Naive thymus-derived CD8-positive, alpha-beta T cell (primary cell): ENCODE data around the gene RRBP1. TPM values are rescaled to one million over a fixed set of nuclear protein-coding genes. Genes with fewer than 3 reads are reported as not detected.

ENCODE experiments used
- ATAC-seq, 2 donors: fragments of 150-1000 bp; cut with Tn5 transposase in 1 of 2; sonication (Bioruptor Pico), chemical (Tn5 transposase) in 1 of 2; 1 replicate in 1 of 2; 2 replicates in 1 of 2; pipeline ENCODE4 v1.10.0; 2021; ENCODE audit warnings: mild to moderate bottlenecking in 2 of 2, moderate library complexity in 2 of 2
- POLR2A ChIA-PET: fragments of 350-600 bp; sonication (Branson Sonifier 250); formaldehyde crosslinking; loops from one replicate; lab custom pipeline; 2021; ENCODE audit warnings: antibody characterized with exemption; lab: Charles Lee
- DNase-seq, 10 donors: peaks; one replicate each; pipeline versions ENCODE4 v3.0.0 to v3.0.0-alpha.2; 2020 to 2022
- H3K27ac Mint-ChIP-seq, 10 donors: one replicate each; pipeline ENCODE4 v1.8.0; 2020 to 2022; ENCODE audit warnings: mild to moderate bottlenecking in 10 of 10, mixed read lengths in 10 of 10, moderate library complexity in 4 of 10, inconsistent platforms in 1 of 10
- H3K27me3 Mint-ChIP-seq, 5 donors: one replicate each; pipeline ENCODE4 v1.8.0; 2021 to 2022; ENCODE audit warnings: mixed read lengths in 5 of 5
- H3K36me3 Mint-ChIP-seq, 3 donors: one replicate each; pipeline ENCODE4 v1.8.0; 2020 to 2022; ENCODE audit warnings: mixed read lengths in 3 of 3, mild to moderate bottlenecking in 2 of 3, inconsistent platforms in 1 of 3
- H3K4me1 Mint-ChIP-seq, 4 donors: one replicate each; pipeline ENCODE4 v1.8.0; 2021 to 2022; ENCODE audit warnings: mixed read lengths in 4 of 4
- H3K4me3 Mint-ChIP-seq, 10 donors: one replicate each; pipeline ENCODE4 v1.8.0; 2020 to 2022; ENCODE audit warnings: mild to moderate bottlenecking in 10 of 10, mixed read lengths in 10 of 10, moderate library complexity in 6 of 10, inconsistent platforms in 1 of 10
- H3K9me3 Mint-ChIP-seq, 9 donors: one replicate each; pipeline ENCODE4 v1.8.0; 2020 to 2022; ENCODE audit warnings: mixed read lengths in 9 of 9, mild to moderate bottlenecking in 3 of 9, inconsistent platforms in 1 of 9, moderate library complexity in 1 of 9
- polyA plus RNA-seq, 3 donors: library from polyadenylated mRNA; unstranded; fragments of 300-500 nt; fragmentation: Illumina TruSeq; gene quantifications; one replicate each; pipeline ENCODE4 v1.2.3, GENCODE V29; 2021
- total RNA-seq, 8 experiments: library from RNA in 2 of 8; stranded (reverse) in 2 of 8; gene quantifications; one replicate each; pipeline ENCODE4 v1.2.3 and lab custom pipeline; 2021 to 2026

Gene RRBP1
- total and polyA plus RNA-seq, 5 experiments from 2014 or later = 1.7 to 22.4 (median 8.9) TPM

DNA sequence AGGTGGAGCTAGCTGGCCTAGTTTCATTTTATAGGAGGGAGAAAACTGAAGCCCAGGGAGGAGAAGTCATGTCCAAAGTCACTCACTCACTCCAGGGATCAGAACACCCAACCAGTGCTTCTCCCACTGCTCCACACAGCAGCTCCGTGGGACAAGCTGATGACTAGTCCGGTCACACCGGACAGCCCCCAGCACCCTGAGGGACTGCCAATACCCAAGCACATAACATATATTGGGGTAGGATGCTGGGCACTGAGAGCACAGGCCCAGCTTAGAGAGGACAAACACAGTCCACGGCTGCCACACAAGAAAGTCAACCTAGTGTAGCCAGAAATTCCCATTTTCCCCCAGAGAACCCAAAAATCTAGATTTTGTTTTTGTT lies 5.7 kb downstream of the RRBP1 start:
- Mint-ChIP-seq H3K27me3 (no peaks in the 10 kb centered on the region), H3K27ac (peak overlapping the region in 2 of 10 donors; percentile 60 to 76), H3K9me3 (no peaks in the 10 kb centered on the region), H3K4me3 (no peak overlapping the region), H3K4me1 (peaks cover 13 to 44% (median 19%) of the 10 kb centered on the region in 4 donors), H3K36me3 (peaks cover 0 to 17% (median 0%) of the 10 kb centered on the region in 3 donors)
- POLR2A ChIA-PET = interaction anchor here (0.6 kb wide), 1 partner anchor 308 kb away, joined by 5 read pairs; no protein-coding TSS in a partner anchor
- no peak for ATAC-seq
- DNase-seq = no peak

DNA sequence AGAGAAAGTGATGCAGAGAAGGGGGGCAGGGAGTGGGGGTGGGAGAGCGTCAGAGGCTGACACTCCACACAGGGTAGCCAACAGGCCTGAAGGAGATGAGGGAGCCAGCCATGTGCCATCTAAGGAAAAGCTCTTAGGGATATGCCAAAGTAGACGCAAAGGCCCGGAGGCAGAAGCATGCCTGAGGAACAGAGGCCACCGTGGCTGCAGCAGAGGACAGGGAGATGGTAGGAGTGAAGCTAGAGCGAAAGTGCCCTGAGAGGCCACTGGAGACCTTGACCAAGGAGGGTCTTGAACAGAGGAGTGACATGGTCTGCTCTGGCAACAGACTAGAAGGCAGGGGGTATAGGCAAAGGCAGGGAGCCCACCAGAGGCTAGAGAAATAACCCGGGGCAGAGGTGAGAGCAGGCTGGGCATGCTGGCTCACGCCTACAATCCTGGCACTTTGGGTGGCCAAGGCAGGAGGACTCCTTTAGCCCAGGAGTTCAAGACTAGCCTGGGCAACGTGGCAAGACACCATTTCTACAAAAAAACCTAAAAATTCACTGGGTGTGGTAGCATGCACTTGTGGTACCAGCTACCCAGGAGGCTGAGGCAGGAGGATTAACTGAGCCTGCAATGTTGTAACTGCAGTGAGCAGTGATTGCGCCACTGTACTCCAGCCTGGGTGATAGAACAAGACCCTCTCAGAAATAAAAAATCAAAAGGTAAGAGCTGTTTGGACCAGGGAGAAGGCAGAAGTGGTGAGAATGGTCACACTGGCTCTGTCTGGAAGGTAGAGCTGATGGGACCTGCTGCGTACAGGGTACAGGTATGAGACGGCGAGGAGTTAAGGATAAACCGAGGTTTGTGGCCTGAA lies 6.3 kb downstream of the RRBP1 start:
- H3K36me3 Mint-ChIP-seq = peaks cover 0 to 20% (median 0%) of the 10 kb centered on the region in 3 donors
- H3K4me1 Mint-ChIP-seq = peaks cover 12 to 50% (median 20%) of the 10 kb centered on the region in 4 donors
- H3K9me3 Mint-ChIP-seq = no peaks in the 10 kb centered on the region
- no peaks in the 10 kb centered on the region for H3K27me3 Mint-ChIP-seq
- H3K4me3 Mint-ChIP-seq = no peak overlapping the region
- POLR2A ChIA-PET = interaction anchor here (0.6 kb wide), 2 partner anchors 11 to 309 kb away, joined by 5 to 6 read pairs; no protein-coding TSS in a partner anchor
- peak overlapping the region in 2 of 10 donors; percentile 47 to 76 for H3K27ac Mint-ChIP-seq
- ATAC-seq (no peak), DNase-seq (no peak)

DNA sequence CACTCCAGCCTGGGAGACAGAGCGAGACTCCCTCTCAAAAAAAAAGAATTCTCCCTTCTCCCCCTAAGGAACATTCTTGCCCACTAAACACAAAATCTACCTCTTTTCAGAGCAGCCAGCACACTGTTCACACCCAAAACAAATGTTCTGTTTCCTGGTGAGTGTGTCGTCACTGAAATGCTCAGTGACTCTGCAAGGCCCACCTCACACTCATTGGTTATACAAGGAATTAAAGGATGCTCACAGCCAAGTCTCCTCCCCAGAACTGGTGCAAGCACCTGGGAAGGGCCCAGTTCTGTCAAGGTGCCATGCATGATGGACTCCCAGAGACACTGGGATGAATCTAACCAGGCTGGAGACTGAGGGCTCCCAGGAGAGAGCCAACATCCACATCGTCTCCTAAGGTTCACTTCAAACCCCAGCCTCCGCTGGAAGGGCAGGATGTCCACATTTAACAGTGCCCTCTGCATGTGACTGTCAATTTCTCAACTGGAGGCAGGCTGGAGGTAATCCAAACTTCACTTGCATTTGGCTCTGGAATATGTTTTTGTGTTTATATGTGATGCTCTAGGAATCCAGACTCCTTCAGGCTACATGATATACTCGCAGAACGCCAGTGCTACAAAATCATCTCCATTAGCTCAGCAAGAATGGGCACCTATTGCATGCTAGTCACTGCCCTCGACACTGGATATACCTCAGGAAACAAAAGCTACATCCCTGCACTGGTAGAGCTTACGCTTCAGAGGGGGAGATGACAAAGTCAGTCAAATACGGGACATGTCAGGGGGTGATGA lies 7.1 kb downstream of the RRBP1 start:
- POLR2A ChIA-PET = interaction anchor here (0.6 kb wide), 1 partner anchor 12 kb away, joined by 6 read pairs; no protein-coding TSS in a partner anchor
- ATAC-seq (no peak), DNase-seq (no peak)
- Mint-ChIP-seq H3K4me1 (peaks cover 4 to 46% (median 14%) of the 10 kb centered on the region in 4 donors), H3K4me3 (no peak overlapping the region), H3K9me3 (no peaks in the 10 kb centered on the region), H3K27ac (no peak overlapping the region), H3K27me3 (no peaks in the 10 kb centered on the region), H3K36me3 (peaks cover 0 to 23% (median 0%) of the 10 kb centered on the region in 3 donors)

DNA sequence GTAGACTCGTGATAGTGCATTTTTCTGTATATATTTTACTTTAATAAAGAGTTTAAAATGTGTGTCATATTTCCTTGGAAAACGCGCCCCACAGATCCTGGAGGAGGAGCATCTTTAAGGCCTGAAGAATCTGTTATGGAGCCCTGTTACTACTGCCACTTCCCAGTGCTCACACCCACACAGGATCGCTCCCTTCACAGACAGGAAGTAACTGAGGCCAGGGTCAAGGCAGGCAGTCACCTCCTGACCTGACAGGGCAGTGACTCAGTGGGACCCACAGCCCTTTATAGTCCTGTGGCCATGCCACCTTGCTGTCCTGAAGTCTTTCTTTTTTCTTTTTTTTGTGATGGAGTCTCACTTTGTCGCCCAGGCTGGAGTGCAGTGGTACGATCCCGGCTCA lies 9.0 kb downstream of the RRBP1 start:
- POLR2A ChIA-PET = no interaction called here
- H3K9me3 Mint-ChIP-seq = no peaks in the 10 kb centered on the region

DNA sequence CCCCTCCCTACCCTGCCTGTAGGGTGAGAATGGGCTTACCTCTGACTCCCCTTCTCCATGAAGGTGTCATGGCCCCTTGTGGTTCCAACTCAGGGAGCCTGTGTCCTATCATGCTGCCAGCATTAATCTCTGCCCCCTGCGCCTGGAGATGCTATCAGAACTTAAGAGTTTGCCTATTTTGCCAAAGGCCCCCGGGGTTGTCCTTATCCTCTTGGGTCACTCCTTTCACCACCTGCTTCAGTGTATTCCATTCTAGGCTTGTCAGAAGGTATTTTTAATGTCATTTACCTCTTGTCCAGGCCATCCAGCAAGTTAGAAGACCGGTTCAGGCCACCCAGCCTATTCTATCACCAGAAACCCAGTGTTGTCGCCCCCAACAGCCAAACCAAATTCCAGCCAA lies 10.5 kb downstream of the RRBP1 start:
- no peak overlapping the region for H3K27ac Mint-ChIP-seq
- H3K4me3 Mint-ChIP-seq = no peak overlapping the region
- ATAC-seq (no peak), DNase-seq (no peak)
- peaks cover 6 to 38% (median 12%) of the 10 kb centered on the region in 4 donors for H3K4me1 Mint-ChIP-seq
- H3K36me3 Mint-ChIP-seq = peaks cover 0 to 20% (median 0%) of the 10 kb centered on the region in 3 donors
- no peaks in the 10 kb centered on the region for H3K9me3 Mint-ChIP-seq
- POLR2A ChIA-PET = no interaction called here
- H3K27me3 Mint-ChIP-seq = no peaks in the 10 kb centered on the region

More for the DNA sequence above, 9.0 kb downstream of the RRBP1 start:
- H3K4me1 Mint-ChIP-seq = peaks cover 1 to 31% (median 12%) of the 10 kb centered on the region in 4 donors
- ATAC-seq = no peak
- no peaks in the 10 kb centered on the region for H3K27me3 Mint-ChIP-seq
- H3K36me3 Mint-ChIP-seq = peaks cover 0 to 23% (median 0%) of the 10 kb centered on the region in 3 donors
- no peak overlapping the region for H3K4me3 Mint-ChIP-seq
- peak overlapping the region in 1 of 10 donors; percentile 40 for H3K27ac Mint-ChIP-seq
- no peak for DNase-seq

DNA sequence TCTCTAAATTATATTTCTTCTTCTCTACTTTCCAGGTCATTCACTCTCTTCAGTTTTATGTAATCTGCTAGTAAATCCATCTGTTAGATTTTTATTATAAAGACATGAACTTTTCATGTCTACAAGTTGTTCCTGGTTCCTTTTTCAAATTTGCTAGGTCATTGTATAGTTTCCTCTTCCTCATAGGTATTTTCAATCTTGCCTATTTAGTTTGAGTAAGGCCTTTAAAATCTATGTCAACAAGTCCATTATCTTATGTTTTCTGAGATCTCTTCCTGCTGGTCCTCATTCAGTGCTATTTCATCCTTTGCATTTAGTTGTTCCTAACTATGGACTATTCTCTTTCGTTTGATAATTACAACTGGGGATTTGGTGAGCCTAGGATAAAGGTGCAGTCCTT lies 11.0 kb downstream of the RRBP1 start:
- peak overlapping the region in 3 of 10 donors; percentile 5 to 51 (median 14) for H3K27ac Mint-ChIP-seq
- ATAC-seq = no peak
- POLR2A ChIA-PET = no interaction called here
- no peak for DNase-seq
- no peak overlapping the region for H3K4me3 Mint-ChIP-seq
- peaks cover 0 to 15% (median 0%) of the 10 kb centered on the region in 3 donors for H3K36me3 Mint-ChIP-seq
- peaks cover 5 to 43% (median 11%) of the 10 kb centered on the region in 4 donors for H3K4me1 Mint-ChIP-seq
- H3K27me3 Mint-ChIP-seq = no peaks in the 10 kb centered on the region
- no peaks in the 10 kb centered on the region for H3K9me3 Mint-ChIP-seq

DNA sequence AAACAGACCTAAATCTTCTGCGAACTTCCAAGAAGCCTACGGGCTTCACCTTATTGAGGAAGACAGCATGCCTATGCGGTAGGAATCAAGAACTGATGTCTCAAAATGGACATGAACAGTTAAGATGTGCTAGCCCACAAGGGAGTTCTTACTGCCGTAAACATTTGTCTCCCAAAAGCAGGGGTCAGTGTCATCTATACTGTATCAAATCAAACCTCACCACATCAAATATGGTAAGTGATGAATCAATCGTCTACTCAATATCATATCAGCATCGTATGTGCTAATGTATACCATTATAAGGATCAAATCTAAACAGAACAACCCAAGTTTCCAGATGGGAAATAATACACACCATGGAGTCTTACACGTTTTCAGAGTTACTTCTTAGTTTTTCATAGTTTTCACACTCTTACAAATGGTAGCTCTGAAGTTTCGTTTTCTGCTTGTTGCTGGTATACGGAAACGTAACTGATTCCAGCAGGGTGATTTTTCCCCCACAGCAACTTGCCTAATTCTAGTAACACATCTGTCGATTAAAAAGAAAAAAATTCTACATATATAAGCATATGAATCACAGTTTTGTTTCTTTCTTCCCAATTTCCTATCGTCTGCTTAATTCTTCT lies 12.6 kb downstream of the RRBP1 start:
- no peaks in the 10 kb centered on the region for H3K27me3 Mint-ChIP-seq
- peaks cover 0 to 6% (median 0%) of the 10 kb centered on the region in 3 donors for H3K36me3 Mint-ChIP-seq
- no peak overlapping the region for H3K4me3 Mint-ChIP-seq
- no peak for DNase-seq
- peaks cover 15 to 54% (median 16%) of the 10 kb centered on the region in 4 donors for H3K4me1 Mint-ChIP-seq
- H3K27ac Mint-ChIP-seq = peak overlapping the region in 1 of 10 donors; percentile 16
- POLR2A ChIA-PET = no interaction called here
- no peak for ATAC-seq
- no peaks in the 10 kb centered on the region for H3K9me3 Mint-ChIP-seq

DNA sequence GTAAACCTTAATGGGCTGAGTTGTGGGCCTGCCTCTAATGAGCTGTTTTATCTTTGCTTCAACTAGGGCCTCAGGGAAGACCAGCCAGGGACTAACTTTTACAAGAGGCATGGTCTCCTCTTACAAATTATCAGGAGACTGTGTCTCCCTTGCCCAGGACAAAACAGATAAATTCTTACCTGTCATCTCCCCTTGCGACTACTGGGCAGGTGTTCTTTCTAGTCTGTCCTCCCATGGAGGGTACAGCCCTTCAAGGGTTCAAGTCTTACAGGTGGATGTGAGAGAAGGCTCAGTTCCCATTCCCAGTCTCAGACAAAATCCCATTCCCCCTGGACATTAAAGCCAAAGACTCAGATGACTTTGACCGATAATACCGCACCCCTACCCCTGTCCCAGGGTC lies 13.6 kb downstream of the RRBP1 start:
- H3K27ac Mint-ChIP-seq = peak overlapping the region in 2 of 10 donors; percentile 15 to 41
- no peaks in the 10 kb centered on the region for H3K9me3 Mint-ChIP-seq
- H3K27me3 Mint-ChIP-seq = no peaks in the 10 kb centered on the region
- POLR2A ChIA-PET = no interaction called here
- H3K36me3 Mint-ChIP-seq = peaks cover 0 to 6% (median 0%) of the 10 kb centered on the region in 3 donors
- H3K4me1 Mint-ChIP-seq = peaks cover 16 to 59% (median 21%) of the 10 kb centered on the region in 4 donors
- H3K4me3 Mint-ChIP-seq = no peak overlapping the region
- DNase-seq (no peak), ATAC-seq (no peak)

DNA sequence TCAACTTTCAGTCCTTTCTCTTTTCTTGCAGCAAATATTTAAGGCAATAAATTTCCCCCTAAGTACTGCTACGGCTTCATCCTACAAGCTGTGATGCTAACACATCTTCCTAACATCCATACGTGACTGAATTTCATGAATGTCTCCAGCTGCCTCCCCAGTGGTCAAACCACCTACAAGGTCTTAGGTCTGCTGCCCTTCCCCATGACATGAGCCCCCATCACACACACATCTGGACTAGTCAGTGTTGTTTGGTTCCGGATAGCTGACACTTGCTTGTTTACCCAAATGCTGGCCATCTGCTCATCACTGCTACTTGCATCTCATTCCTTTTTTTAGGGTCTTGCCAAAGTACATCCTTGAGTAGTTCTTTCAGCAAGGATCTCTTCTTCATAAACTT lies 14.6 kb downstream of the RRBP1 start:
- Mint-ChIP-seq H3K27ac (peak overlapping the region in 3 of 10 donors; percentile 2 to 63 (median 8)), H3K4me1 (peaks cover 13 to 62% (median 21%) of the 10 kb centered on the region in 4 donors), H3K4me3 (no peak overlapping the region), H3K36me3 (peaks cover 0 to 6% (median 0%) of the 10 kb centered on the region in 3 donors), H3K9me3 (no peaks in the 10 kb centered on the region), H3K27me3 (no peaks in the 10 kb centered on the region)
- DNase-seq = no peak
- no peak for ATAC-seq
- POLR2A ChIA-PET = no interaction called here

DNA sequence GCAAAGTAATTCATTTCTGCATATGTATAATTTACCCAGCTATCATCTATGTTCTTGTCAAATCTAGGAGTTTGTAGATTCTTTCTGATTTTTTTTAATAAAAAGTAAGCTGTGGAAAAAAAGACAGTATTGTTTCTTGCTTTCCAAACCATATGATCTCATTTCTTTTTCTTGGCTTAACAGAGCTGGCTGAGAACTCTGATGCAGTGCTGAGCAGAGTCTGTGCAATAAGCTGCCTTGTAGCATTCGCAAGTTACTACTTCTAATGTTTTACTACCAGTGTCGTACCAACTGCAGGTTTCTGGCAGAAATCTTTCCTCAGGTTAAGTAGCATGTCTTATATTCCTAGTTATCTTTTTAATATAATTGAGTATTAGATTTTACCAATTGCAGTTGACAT lies 15.6 kb downstream of the RRBP1 start:
- Mint-ChIP-seq H3K36me3 (peaks cover 0 to 6% (median 0%) of the 10 kb centered on the region in 3 donors), H3K9me3 (no peaks in the 10 kb centered on the region), H3K4me3 (no peak overlapping the region), H3K27ac (peak overlapping the region in 1 of 10 donors; percentile 8), H3K4me1 (peaks cover 13 to 65% (median 23%) of the 10 kb centered on the region in 4 donors), H3K27me3 (no peaks in the 10 kb centered on the region)
- POLR2A ChIA-PET = no interaction called here
- ATAC-seq (no peak), DNase-seq (no peak)

DNA sequence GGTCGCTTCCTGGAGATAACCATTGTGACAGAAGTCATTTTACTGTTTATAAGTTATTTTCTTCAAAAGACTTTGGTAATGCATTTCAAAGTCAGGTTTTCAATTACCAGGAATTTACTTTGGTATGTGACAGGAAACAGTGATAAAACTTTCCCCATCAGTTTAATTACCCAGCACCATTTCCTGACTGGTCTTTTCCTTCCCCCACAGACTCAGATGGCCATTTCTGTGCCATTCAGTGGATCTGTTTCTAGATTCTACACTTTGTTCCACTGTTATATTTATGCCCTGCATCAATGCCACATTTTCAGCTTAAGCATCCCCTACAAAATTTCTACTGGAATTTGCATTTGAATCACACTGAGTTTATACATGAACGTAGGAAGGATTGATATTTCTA lies 16.3 kb downstream of the RRBP1 start:
- POLR2A ChIA-PET = no interaction called here
- ATAC-seq (no peak), DNase-seq (no peak)
- H3K4me3 Mint-ChIP-seq = no peak overlapping the region
- H3K4me1 Mint-ChIP-seq = peaks cover 10 to 65% (median 23%) of the 10 kb centered on the region in 4 donors
- peaks cover 0 to 3% (median 0%) of the 10 kb centered on the region in 3 donors for H3K36me3 Mint-ChIP-seq
- H3K27me3 Mint-ChIP-seq = no peaks in the 10 kb centered on the region
- H3K9me3 Mint-ChIP-seq = no peaks in the 10 kb centered on the region
- peak overlapping the region in 2 of 10 donors; percentile 69 to 76 for H3K27ac Mint-ChIP-seq

DNA sequence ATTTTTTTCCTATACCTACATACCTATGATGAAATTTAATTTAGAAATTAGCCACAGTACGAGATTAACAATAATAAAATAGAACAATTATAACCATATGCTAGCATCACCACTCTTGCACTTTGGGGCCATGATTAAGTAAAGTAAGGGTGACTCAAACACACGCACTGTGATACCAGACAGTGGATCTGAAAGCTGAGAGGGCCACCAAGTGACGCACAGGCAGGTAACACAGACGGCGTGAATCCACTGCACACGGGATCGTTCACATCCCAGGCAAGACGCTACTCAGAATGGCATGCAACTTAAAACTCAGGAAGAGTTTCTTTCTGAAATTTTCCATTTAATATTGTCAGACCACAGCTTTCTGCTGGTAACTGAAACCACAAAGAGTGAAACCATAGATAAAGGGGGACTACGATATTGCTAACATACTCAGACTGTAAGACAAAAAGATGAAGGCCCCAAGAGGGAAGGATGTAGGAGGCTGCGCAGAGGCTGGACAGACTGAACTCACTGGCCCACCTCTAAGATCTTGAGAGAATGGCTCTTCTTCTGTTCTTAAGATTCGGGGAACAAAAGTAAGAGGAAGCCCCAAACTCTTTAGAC lies 17.9 kb downstream of the RRBP1 start:
- POLR2A ChIA-PET = no interaction called here

More for the DNA sequence above, 17.9 kb downstream of the RRBP1 start:
- ATAC-seq (no peak), DNase-seq (no peak)
- peak overlapping the region in 4 of 10 donors; percentile 10 to 60 (median 31) for H3K27ac Mint-ChIP-seq
- peaks cover 12 to 64% (median 23%) of the 10 kb centered on the region in 4 donors for H3K4me1 Mint-ChIP-seq
- no peaks in the 10 kb centered on the region for H3K27me3 Mint-ChIP-seq
- H3K4me3 Mint-ChIP-seq = peak overlapping the region in 2 of 10 donors; percentile 10 to 26
- H3K9me3 Mint-ChIP-seq = no peaks in the 10 kb centered on the region
- peaks cover 0 to 13% (median 5%) of the 10 kb centered on the region in 3 donors for H3K36me3 Mint-ChIP-seq
